PFSK-1 (cell line): ENCODE results near the gene PSKH1.

Experiments used
- POLR2AphosphoS5 ChIP-seq: IDR thresholded peaks from 2 replicates; pipeline ENCODE4 v1.6.1; 2012; ENCODE audit warnings: low read depth, mild to moderate bottlenecking, control low read depth, low read length, moderate library complexity
- TAF1 ChIP-seq: IDR thresholded peaks from 2 replicates; pipeline ENCODE4 v1.6.1; 2012; ENCODE audit warnings: low read length, control low read depth, borderline replicate concordance; ENCODE audit not compliant: insufficient read depth

DNA sequence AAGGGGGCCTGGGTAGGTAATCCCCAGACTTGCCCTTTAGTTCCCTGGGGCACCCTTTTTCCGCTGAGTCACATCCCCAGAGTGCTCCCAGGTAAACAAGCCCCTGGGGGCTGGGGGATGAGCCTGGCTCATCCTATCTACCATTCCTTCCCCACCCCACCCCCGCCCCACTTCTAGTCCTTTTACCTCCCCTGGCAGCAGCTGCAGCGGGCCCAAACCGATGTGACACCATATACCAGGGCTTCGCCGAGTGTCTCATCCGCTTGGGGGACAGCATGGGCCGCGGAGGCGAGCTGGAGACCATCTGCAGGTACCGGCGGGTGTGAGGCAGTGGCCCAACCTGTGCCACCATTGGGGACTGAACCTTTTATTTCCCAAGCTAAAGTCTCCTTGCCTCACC is 7.5 kb upstream of the PSKH1 start:
- TF ChIP-seq POLR2AphosphoS5 (no peak), TAF1 (no peak)
